G401.6 (cell line): Measurements from ENCODE around the gene TIMM50.
A peak's percentile ranks its signal among the peaks of the same experiment; 100 is the strongest.

Experiments used
- FAIRE-seq: peaks from 2 replicates; lab custom pipeline; 2012; peaks lifted over from hg19 to GRCh38; lab: Jason Lieb, UNC

TIMM50 gene

GRCh38 chr19:39533003-39533512 lies 52.4 kb downstream of the TIMM50 start:
- FAIRE-seq, result no peak

- no peak for FAIRE-seq
Observed at GRCh38 chr19:39533791-39534190, 53.2 kb downstream of the TIMM50 start.

- FAIRE-seq, result no peak
Observed at GRCh38 chr19:39539165-39539517, 58.5 kb downstream of the TIMM50 start.

DNA sequence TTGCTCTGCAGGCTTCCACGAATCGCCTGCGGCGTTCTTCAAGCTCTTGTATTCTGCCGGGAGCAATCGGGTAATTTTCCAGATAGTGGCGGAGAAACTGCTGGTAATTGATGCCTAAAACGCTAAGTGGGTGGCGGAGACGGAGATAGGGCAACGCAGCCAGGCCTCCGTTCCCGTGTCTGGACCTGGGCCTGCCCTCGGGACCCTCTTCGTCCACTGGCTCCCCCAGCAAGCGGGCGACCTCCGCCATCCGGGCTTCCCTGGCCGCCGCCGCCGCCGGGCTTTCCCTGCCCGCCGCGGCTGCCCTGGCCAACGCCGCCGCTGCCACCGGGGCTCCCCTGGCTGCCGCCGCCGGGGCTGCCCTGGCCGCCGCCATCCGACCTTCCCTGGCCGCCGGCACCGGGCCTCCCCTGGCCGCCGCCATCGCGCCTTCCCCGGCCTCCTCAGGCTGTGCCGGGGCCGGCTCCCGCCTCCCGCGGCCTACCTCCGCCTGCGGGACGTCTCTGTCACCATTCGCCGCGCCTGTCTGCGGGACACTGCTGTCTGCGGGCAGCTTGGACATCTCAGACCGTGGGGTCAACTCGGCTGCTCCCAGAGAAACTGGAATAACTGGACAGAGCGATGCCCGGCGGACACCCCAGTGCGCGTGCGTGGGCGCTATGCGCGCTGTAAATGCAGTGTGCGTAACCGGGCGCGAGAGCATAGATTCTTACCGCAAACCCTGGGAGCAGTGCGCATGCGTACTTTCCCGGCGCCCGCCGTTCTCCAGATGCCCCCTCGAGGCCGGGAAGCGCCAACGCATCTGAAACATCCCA lies 59.1 kb downstream of the TIMM50 start, which contains the start of gene EID2:
Gene EID2, minus strand, starts transcription at position 644 of the 815 bp plus-strand sequence. Its CDS starts 82 bp downstream, at position 562.
- peak; percentile 94 for FAIRE-seq

DNA sequence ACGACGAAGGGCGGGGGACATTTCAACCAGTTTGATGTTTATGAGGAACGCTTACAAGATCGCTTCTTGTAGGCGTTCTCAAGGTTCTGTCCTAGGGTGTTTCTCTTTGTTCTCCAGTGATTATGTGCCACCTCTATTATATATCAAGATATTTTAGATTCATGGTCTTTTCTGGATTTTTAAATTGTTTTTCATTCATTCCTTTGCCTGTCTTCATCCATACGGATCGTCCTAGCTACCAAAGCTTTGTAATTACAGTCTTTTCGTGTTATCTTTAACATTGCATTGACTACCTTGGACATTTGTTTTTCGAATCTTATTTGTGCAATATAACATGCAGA lies 59.7 kb downstream of the TIMM50 start:
- no peak for FAIRE-seq
